UCSD-AML1 (cell line): ENCODE measurements around the gene PITPNM3.

ENCODE experiments used
- DNase-seq: peaks from one replicate; lab custom pipeline; 2025; ENCODE audit not compliant: unreplicated experiment; lab: John Stamatoyannopoulos, UW

Gene PITPNM3

GRCh38 chr17:6551869-6552531, 4.4 kb downstream of the PITPNM3 start:
- DNase-seq = no peak

GRCh38 chr17:6551356-6551755, 5.0 kb downstream of the PITPNM3 start:
- DNase-seq = no peak

DNA sequence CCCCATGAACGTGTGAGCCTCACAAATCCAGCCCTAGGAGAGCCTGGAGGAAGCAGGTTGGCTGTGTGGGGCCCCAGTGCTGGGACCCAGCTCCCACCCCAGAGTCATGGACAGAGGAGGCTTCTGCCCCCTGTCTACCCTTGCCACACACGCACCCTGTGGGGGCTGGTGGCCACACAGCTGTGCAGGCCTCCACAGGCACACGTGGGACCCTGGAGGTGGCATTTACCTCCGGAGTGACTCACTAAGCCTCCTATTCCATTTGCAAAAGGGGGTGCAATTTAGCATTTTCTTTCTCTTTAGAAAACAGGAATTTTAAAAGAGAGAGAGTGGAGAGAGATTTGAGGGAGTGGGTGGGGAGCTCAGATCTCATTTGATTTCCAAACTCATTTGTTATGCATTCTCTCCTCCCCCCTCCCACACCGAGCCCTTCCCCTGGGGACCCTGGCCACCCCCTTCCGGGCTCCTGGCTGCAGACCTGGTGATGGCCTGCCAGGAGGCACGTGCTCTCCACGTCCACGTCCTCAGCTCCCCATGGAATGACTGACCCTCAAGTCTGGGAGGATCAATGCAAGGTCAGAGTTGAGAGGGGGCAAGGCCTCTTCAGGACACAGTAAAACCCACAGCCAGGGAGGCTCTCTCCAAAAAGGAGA, 6.8 kb downstream of the PITPNM3 start:
- DNase-seq = no peak

DNA sequence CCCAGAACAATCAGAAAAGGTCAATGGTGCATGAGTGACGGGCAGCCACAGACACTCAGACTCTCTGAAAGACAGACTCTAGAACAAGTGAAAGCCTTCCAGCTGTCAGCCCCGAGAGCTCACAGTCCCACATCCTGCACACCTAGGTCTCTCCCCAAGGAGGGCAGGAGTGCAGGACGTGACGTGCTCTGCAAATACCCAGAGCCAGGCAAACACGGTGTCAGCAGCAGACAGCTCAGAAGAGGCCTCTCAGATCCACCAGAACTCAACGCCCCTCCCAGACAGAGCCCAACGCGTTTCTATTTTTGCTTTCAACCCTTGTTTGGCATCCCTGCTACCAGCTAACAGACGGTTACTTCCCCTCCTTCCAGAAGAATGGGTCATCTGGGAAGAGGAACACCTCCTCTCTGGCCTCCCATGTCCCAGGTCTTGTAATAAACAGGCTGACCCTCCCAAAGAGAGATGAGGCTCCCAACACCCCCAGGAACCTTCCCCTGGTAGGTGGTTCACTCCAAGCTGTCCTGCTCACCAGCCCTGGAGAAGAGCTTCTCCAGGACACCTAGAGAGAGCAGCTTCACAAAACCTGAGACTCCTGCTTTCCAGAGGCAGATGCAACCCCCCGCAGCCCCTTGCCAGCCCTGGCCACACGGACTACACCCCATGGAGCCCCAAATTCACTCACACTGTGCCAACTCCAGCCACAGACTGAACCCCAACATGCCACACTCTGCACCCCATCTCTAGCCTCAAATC, 7.6 kb downstream of the PITPNM3 start:
- DNase-seq = peak; percentile 56

GRCh38 chr17:6548034-6548433, 8.3 kb downstream of the PITPNM3 start:
- no peak for DNase-seq

GRCh38 chr17:6547336-6547735, 9.0 kb downstream of the PITPNM3 start:
- no peak for DNase-seq

DNA sequence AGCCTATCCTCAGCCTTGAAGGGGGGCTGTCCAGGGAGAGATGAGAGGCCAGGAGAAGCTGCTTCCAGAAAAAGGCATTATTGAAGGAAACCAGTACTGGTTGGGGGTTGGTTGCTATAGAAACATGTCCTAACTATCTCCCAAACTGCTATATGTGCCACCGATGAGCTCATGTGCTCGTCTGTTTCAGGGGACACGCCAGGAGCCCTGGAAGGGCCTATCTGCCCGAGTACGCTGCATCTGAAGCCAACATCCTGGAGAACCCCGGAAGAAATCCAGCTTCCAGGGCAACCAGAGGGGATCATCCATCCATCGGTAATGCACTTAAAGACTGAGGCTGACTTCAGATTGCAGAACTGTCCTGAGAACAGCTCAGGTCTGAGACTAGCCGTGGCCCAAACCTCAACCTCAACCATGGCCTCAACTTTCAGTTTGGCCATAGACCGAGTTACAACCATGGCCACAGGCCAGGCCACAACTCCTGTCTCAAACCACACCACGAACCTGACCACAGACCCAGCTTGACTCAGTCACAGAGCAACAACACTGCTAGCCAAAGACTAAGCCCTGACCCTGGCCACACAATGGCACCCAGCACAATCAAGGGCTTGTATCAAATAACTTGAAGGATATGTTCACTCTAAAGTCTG, 10.2 kb downstream of the PITPNM3 start:
- no peak for DNase-seq

GRCh38 chr17:6545291-6545690, 11.1 kb downstream of the PITPNM3 start:
- no peak for DNase-seq

DNA sequence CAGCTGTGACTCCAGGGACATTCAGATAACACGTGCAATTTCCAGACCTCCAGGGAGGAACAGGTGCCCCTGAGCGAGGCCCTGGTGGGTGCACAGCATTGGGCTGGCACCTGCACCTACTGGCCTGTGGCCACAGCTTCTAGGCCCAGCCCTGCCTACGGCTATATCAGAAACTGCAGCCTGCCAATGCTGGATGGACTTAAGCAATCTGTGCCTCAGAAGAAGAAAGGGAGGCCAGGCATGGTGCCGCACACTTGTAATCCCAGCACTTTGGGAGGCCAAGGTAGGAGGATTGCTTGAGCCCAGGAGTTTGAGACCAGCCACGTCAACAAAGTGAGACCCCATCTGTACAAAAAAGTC, 12.4 kb downstream of the PITPNM3 start:
- no peak for DNase-seq

DNA sequence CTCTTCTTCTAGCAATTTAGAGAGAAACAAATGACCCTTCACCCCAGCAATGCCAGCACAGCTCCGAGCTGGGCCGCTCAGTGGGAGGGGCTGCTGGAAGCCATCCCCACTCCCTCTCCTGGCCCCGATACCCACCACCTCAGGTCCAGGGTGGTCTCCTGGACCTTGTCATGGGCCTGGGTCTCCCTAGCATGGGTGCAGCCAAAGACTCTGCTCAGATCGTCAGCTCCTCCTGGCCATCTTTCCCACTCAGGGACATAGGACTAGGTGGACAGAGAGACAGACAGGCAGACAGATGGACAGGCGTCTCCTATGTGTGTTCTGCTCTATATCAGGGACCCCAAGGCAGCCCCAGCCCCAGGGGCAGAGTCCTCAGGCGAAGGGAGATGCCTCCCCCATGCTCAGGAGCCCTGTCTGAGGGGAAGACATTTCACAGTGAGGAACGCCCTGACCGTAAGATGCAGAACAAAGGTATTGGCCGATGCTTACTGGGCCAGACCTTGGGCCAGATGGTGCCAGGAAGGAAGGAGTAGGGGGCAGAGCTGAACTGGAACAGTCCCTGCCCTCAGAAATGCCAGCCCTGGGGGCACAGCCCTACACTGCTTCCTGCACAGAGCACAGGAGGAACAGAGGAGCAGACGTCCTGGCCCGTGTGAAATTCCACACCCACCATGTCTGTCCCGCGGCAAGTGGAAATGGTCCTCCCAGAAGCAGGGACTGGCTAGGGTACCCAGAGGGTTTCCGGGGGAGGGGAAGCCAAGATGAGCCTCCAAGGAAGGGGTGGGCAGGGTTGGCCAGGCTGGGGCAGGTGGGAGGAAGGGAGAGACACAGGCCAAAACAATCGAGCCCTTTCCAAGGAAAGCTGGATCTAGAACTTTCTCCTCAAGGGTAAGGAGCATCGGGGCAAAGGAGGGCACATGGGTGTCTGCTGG, 13.0 kb downstream of the PITPNM3 start:
- no peak for DNase-seq

GRCh38 chr17:6542577-6542976, 13.8 kb downstream of the PITPNM3 start:
- DNase-seq = no peak

- DNase-seq = no peak
These were observed 14.5 kb downstream of the PITPNM3 start for GRCh38 chr17:6541886-6542285.

- DNase-seq = no peak
These were observed 16.5 kb downstream of the PITPNM3 start for GRCh38 chr17:6539871-6540270.

- no peak for DNase-seq
These were observed 19.7 kb downstream of the PITPNM3 start for GRCh38 chr17:6536566-6537065.

DNA sequence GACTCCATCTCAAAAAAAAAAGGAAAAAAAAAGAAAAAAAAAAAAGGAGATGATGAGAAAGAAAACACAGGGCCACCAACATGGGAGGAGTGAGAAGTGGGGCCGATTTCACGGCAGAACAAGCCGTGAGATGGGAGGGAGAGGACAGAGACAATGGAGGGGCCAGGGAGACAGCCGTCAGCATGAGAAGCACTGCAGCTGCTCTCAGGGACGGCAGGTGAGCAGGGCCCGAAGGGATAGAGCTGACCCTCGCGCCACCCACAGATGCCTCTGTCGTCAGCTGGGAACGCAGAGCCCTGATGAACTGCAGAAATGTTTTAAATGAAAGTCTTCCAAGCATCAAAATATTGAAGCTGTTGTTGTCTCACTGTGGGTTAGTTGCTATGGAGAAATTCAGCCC, 20.3 kb downstream of the PITPNM3 start:
- no peak for DNase-seq

GRCh38 chr17:6534846-6535514, 21.4 kb downstream of the PITPNM3 start:
- no peak for DNase-seq

GRCh38 chr17:6532441-6532885, 23.9 kb downstream of the PITPNM3 start:
- DNase-seq = no peak

DNA sequence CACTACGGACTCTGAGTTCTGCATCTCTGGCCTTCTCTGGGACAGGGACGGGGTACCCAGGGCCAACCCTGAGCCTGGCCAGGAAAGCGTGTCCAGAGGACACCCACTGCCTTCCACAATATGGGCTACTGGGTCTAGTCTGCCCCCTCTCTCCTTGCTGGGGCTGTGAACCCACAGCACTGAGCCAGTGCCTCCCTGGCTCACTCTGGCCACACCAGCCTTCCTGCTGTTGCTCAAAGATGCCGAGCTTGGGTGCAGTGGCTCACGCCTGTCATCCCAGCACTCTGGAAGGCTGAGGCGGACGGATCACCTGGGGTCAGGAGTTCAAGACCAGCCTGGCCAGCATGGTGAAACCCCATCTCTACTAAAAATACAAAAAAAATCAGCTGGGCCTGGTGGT, 24.8 kb downstream of the PITPNM3 start:
- no peak for DNase-seq

DNA sequence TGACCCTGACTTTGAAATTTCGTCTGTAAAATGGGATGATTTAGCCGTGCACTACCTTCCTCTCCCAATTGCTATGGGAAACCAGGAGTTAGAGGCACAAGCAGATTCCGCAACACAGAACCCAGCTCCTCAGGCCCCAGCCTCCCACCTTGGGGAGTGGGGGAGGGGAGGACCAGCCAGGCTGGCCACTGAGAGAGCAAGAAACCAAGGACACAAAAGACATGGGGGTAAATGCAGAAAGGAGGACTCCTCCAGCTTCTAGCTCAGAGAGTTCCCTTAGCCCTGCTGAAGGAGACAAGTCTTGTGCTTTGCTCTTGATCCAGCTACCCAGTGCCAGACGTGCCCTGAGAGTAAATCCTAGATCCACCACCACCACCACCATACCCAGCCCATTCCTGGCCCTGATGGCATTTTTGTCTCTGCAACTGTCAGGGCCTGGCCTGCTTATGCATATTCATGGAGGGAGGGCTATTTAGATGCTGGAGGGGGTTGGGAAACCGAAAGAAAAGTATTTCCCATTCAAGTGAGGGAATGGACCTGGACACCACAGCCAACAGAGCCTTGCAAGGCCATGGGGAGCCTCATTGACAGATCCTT, 25.9 kb downstream of the PITPNM3 start:
- DNase-seq = no peak

- no peak for DNase-seq
These were observed 27.8 kb downstream of the PITPNM3 start for GRCh38 chr17:6528557-6528956.
